CD4-positive, alpha-beta T cell treated with Interleukin-4 for 1 hour (primary cell): ENCODE results near the gene ENDOU.

Source experiments
- DNase-seq, 2 donors: peaks; one replicate each; pipeline ENCODE4 v3.0.0-alpha.2; 2020 to 2022

The ENDOU gene, protein sequence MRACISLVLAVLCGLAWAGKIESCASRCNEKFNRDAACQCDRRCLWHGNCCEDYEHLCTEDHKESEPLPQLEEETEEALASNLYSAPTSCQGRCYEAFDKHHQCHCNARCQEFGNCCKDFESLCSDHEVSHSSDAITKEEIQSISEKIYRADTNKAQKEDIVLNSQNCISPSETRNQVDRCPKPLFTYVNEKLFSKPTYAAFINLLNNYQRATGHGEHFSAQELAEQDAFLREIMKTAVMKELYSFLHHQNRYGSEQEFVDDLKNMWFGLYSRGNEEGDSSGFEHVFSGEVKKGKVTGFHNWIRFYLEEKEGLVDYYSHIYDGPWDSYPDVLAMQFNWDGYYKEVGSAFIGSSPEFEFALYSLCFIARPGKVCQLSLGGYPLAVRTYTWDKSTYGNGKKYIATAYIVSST

DNA sequence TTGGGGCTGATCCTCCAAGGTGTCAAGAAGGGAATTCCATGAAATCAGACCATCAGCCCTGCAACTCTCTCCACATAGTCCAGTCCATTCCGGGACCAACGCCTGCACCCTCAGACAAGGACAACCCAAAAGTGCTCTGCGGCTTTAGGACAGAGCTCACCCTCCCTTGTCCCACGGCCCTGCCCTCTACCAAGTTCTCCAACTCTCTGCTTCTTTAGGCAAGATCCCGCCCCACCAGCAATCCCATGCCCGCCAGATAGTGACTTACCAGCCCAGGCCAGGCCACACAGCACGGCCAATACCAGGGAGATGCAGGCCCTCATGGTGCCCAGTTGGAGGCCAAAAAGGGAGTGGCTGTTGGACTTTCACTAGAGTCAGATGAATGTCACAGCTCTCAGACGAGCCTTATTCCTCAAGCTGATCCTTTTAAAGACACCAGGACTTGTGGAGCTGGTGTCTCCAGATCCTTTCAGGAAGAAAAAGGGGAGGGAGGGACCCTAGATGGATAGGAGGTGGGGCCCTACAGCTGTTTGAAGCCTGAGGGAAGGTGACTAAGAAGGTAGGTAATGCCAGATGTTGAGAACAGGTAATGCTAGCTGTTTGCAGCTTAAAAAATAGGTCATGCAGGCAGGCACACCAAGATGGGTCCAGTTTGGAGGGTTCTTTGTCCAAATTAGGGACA lies at the start of gene ENDOU:
ENDOU (minus strand) TSS at position 400 of the 682 bp plus-strand sequence; CDS start at position 323, 77 bp downstream.
- no peak for DNase-seq

DNA sequence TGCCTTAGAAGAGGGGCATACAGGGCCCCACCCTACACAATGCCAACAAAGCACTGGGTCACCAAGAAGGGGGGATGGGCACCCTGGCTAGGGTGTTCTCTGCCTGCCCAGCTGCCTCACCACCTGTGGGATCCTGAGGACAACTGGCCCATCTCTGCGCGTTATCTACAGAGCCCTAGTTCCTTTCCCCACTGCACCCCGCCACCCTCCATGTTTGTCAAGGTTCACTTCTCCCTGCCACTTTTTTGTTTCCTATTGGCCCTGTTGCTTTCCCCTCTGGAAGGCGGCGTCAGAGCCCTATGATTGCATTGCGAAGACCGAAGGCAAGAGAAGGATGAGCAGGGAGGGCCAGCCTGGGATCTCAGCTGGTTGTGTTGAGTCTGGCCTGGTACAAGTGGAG lies 49.4 kb upstream of the ENDOU start:
- no peak for DNase-seq

GRCh38 chr12:47773858-47774580 lies 48.7 kb upstream of the ENDOU start:
- DNase-seq = no peak

DNA sequence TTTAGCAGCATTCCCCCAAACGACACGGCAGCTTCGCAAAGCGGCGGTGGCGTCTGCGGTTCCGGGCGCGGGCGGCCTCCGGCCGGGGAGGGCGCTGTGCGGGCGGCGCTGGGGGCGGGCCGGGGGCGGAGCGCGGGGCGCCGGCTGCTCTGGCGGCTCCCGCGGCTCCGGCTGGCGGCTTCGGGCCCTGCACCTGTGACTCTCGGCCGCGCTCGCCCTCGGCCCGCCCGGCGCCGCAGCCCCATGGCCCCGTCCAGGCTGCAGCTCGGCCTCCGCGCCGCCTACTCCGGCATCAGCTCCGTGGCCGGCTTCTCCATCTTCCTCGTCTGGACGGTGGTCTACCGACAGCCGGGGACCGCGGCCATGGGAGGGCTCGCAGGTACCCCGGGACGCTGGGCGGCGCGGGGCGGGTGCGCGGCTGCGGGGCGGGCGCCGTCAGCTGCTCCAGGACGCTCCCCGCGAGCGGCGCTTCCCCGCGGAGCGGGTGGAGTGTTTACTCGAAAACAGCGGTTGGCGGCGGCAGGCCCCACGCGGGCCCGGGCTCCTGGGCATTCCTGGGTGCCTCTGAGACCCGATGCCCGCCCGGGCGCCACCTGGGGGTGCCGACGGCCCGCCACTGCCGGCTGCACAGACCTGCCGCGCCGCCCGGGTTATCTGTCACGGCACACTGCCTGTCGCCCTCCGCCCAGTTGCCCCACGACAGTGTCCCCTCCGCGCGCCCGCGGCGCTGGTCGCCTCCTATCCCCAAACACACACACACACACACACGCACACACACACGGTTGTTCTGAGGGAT lies 48.0 kb upstream of the ENDOU start, which contains the start of gene SLC48A1:
SLC48A1 (plus strand) TSS at position 177 of the 796 bp plus-strand sequence; CDS start at position 244, 67 bp downstream.
- peak; percentile 71 to 72 for DNase-seq

DNA sequence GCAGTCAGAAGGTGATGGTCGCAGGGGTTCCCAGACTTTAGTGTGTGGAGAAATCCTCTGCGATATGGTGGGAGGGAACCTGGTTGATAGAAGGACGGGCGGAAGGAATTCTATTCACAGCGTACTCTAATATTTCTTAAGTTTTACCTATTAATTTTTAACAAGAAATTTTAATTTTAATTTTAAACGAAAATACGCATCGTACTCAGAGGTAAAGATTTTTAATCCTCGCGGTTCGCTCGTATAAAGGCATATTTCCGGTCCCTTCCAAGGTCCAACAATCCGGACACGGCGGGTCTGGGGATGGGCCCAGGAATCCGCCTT lies 47.4 kb upstream of the ENDOU start:
- no peak for DNase-seq

DNA sequence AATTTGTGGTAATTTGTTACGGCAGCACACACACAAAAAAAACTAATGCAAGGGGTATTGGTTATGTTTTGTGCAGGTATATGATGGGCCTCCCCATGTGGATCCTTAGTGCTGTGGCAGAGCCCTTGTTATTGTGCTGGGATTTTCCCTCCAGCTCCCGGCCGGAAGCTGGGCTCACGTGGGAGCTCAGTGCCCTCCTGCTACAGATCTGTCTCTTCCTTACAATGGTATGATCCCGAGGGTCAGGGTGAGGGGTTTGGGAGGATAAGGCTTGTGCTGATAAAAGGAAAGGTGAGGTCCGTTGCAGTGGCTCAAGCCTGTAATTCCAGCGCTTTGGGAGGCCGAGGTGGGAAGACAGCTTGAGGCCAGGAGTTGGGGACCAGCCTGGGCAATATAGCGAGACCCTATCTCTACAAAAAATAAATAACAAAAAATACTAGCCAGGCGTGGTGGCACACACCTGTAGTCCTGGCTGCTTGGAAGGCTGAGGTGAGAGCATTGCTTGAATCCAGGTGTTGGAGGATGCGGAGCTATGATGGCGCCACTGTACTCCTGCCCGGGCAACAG lies 46.9 kb upstream of the ENDOU start:
- no peak for DNase-seq

DNA sequence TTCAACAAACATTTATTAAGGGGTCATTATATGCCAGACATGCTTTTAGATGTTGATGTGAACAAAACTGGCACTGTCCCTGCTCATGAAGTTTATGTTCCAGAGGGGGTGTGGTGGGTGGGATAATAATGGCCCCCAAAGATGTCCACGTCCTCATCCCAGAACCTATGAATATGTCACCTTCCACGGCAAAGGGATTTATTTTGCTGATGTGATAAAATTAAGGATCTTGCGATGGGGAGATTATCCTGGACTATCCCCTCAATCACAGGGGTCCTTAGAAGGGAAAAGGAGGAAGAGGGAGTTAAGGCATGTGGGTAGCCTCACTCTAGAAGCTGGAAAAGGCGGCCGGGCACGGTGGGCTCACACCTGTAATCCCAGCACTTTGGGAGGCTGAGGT lies 46.0 kb upstream of the ENDOU start:
- no peak for DNase-seq

GRCh38 chr12:47770086-47770726 lies 44.9 kb upstream of the ENDOU start:
- no peak for DNase-seq

DNA sequence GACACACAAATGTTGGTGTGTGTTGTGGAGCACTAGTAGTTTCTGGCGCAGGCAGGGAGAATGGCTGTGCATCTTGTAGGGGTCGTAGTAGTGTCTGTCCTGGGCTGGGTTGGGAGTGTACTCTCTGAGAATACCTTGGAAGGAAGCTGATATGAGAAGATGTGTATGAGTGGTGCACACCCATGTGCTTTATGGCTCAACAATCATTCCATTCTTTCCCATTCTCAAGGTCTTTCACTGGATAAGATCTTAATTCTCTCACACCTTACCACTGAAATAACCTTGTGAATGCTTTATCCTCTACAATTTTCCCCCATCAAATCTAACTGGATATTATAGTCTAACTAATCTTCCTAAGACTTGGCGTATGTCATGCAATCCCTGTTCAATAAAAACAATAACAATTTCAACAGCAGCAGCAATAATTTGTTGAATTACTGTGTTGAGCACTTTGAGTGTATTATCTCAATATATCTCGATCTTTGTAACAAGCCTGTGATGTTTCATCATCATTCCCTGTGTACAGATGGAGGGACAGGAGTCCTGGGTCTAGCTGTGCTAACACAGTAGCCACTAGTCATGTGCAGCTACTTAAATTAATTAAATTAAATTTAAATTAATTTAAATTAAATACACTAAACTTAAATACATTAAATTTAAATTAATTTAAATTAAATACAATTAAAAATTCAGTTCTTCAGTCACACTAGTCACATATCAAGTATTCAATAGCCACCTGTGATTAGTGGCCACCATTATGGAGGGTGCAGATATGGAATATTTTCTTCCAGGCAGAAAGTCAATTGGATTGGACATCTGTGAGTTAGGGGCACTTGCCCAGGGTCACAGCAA lies 44.2 kb upstream of the ENDOU start:
- DNase-seq = no peak

DNA sequence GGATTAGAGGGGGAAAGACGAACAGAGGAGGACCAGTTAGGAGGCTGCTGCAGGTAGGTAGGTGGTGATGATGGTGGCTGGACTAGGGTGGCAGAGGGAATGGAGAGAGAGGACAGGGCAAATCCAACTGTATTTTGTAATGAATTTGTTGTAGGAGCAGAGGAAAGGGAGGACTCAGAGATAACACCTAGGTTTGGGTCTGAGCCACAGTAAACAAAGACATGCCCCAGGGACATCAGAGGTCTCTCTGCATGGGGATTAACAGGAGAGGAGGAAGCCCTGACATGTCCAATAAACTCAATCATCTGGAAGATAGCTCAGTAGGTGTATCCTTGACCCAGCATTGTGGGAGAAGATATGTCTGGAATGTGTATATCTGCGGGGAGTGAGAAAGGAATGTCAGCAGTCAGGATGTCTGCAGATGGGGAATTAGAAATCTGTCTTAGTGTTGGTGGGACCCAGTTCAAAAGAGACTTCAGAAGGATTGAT lies 43.1 kb upstream of the ENDOU start:
- no peak for DNase-seq

- peak; percentile 77 to 78 for DNase-seq
Observed at GRCh38 chr12:47767216-47767724, 42.0 kb upstream of the ENDOU start.

GRCh38 chr12:47766502-47767215 lies 41.4 kb upstream of the ENDOU start:
- no peak for DNase-seq

- no peak for DNase-seq
Observed at GRCh38 chr12:47763481-47764346, 38.4 kb upstream of the ENDOU start.

- no peak for DNase-seq
Observed at GRCh38 chr12:47762850-47763465, 37.7 kb upstream of the ENDOU start.

GRCh38 chr12:47758834-47759690 lies 33.8 kb upstream of the ENDOU start, which contains the start of gene RAPGEF3:
RAPGEF3 (minus strand) TSS chr12:47758880; CDS start chr12:47758556, 324 bp downstream.
- DNase-seq = peak; percentile 66 to 73

DNA sequence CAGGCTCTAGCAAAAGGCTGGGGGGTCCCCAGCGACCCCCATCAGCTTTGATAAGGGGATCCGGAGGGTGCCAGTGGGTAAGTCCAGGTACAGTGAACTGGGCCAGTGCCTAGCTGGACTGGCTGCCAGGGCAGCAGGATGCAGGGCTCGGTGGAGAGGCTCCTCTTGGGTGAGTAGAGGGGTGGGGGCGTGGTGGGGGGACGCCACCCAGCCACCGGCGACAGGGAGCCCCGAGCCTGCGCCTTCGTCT lies 33.2 kb upstream of the ENDOU start:
- no peak for DNase-seq

- no peak for DNase-seq
Observed at GRCh38 chr12:47757840-47758583, 32.7 kb upstream of the ENDOU start.
